GM18508 (cell line): Measurements from ENCODE around the gene ZNF284.

Experiments
- ATAC-seq: cut with Tn5 transposase; IDR thresholded peaks from one replicate; pipeline ENCODE4 v1.9.1; 2021; ENCODE audit warnings: moderate number of reproducible peaks; ENCODE audit not compliant: insufficient read depth, unreplicated experiment

The ZNF284 gene

DNA sequence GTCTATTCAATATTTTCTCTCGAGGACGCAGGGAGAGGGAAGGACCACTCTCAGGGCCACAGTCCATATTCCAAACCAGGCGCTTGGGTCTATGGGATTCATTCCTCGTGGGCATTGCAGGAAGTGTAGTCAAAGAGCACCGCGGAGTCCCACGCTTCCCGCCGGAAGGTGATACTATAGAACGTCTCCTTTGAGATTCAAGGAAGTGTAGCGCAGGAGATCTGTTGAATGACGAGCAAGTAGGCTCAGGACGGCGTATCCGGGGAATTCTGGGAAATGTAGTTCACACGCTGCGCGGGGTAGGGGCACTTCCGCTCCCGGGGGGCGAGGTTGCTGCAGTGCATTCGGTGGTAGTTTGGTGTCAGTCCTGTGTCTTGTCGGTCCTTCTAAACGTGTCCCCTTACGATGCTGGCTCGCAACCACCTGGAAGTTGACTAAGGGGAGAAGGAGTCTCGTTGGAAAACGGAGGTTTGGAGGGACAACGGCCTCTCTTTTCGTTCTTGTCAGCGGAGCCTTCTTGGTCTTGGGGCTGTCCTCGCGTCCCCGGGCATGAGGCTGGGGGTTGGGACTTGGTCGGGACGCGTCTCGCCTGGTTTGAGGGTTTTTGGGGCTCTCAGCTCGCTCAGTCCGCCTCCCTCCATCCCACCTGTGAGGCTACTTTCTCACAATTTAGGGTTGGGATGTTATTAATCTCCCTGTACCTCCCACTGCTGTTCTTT lies at the start of gene ZNF284:
ZNF284 (plus strand) TSS at position 336 of the 719 bp plus-strand sequence. CDS start 4,231 bp downstream, outside the sequence.
- ATAC-seq: peak; percentile 84

DNA sequence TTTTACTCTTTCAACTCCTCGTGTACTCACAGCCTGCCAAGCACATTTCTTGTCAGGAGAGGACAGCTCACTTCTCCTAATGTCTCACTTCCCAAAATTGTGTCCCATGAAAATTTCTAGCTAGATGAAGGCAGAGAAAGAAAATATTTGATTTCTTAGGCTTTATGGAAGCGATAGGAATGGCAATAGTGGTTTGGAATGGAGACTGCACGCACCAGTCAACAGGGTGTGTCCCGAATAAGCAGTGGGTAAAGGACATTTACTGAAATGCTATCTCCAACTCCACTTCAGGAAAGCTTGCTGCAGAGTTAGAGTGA lies 47.1 kb upstream of the ZNF284 start:
- ATAC-seq: no peak

DNA sequence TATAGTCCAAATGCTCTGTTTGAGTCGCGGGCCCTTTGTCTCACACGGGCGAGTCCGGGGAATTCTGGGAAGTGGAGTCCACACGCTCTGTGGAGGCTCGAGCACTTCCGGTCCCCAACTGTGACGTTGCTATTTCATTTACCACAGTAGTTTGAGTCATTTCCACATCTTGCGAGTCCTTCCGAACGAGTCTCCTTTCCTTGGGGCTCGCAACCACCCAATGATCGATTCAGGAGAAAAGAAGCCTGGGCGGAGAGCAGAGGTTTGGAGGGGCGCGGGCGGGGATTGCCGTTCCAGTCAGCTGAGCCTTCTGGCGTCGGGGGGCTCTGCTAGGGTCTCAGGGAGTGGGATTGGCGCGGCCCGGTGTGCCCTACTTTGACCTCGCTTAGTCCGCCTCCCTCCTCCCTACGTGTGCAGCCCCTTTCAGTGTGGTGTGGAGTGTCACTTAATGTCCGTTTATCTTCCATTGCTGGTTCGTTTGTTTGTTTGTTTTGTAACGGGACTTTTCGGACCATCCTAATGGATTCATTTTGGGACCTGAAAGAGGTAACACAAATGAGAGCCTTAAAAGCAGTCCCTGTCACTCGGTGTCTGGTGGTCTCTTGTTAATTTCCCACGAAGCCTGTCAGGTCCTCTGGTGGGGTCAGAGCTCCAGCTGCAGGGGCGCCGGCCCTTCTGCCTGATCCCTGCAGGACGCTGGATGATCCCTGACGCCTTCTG lies 46.6 kb upstream of the ZNF284 start, which contains the start of gene ZNF222:
ZNF222 (plus strand) TSS at position 163 of the 720 bp plus-strand sequence; CDS start at position 221, 58 bp downstream.
- peak; percentile 79 for ATAC-seq

DNA sequence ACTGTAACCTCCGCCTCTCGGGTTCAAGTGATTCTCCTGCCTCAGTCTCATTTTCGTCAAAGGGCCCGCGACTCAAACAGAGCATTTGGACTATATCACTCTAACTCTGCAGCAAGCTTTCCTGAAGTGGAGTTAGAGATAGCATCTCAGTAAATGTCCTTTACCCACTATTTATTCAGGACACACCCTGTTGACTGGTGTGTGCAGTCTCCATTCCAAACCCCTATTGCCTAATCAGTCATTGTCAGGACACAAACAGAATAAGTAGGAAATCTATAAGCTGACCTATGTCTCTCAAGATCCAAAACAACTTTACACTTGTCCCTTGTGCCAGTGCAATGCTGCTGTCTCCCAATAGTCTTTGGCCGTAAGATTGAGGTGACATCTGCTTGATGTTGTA lies 45.3 kb upstream of the ZNF284 start:
- ATAC-seq: no peak

DNA sequence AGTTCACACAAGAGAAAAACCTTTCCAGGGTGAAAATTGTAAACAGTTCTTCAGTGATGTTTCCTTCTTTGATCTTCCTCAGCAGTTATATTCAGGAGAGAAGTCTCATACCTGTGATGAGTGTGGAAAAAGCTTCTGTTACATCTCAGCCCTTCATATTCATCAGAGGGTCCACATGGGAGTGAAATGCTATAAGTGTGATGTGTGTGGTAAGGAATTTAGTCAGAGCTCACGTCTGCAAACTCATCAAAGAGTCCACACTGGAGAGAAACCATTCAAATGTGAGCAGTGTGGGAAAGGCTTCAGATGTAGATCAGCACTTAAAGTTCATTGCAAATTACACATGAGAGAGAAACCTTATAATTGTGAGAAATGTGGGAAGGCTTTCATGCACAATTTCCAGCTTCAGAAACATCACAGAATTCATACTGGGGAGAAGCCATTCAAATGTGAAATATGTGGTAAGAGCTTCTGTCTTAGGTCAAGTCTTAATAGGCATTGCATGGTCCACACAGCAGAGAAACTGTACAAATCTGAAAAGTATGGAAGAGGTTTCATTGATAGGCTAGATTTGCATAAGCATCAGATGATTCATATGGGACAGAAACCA lies 39.9 kb upstream of the ZNF284 start:
- ATAC-seq: no peak

DNA sequence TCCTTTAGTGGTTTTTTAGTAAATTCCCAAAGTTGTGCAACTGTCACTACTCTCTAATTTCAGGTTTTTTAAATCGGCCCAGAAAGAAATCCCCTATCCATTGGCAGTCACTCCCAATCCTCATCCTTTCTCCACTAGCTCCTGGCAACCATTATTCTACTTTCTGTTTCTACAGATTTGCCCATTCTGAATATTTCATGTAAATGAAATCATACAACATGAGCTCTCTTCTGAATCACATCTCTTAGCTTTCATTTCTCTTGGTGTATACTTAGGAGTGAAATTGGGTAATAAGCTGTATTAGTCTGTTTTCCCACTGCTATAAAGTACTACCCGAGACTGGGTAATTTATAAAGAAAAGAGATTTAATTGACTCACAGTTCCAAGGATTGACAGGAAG lies 29.8 kb upstream of the ZNF284 start:
- ATAC-seq: no peak

DNA sequence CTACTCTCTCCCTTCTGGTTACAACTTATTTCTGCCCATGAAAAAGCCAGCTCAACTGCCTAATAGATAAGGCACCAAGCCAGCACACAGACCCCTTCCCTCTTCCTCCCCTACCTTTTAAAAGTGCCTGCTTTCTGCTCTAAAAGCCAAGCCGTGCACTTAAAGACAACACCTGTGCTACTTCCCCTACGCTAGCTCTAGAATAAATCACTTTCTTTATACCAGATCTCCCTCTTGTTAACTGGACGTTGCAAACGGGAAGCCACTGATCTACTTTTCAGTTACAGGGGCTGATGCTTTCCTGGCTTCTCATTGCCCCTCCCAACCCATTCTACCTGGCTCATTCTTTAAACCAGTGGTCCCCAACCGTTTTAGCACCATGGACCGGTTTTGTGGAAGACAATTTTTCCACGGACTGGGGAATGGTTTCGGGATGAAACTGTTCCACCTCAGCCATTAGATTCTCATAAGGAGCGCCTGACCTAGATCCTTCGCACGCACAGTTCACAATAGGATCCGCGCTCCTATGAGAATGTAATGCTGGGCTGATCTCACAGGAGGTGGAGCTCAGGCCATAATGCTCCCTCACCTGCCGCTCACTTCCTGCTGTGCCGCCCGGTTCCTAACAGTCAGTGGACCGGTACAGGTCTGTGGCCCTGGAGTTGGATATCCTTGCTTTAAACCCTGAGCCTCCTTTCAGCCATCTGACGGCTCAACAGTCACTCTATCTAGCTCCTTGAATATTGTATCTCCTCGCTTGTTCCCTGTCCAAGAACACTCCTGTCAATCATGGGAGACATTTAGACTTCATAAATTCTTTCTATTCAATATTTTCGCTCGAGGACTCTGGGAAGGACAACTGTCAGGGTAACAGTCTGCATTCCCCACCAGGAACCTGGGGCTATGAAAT lies 21.0 kb upstream of the ZNF284 start:
- ATAC-seq: no peak

DNA sequence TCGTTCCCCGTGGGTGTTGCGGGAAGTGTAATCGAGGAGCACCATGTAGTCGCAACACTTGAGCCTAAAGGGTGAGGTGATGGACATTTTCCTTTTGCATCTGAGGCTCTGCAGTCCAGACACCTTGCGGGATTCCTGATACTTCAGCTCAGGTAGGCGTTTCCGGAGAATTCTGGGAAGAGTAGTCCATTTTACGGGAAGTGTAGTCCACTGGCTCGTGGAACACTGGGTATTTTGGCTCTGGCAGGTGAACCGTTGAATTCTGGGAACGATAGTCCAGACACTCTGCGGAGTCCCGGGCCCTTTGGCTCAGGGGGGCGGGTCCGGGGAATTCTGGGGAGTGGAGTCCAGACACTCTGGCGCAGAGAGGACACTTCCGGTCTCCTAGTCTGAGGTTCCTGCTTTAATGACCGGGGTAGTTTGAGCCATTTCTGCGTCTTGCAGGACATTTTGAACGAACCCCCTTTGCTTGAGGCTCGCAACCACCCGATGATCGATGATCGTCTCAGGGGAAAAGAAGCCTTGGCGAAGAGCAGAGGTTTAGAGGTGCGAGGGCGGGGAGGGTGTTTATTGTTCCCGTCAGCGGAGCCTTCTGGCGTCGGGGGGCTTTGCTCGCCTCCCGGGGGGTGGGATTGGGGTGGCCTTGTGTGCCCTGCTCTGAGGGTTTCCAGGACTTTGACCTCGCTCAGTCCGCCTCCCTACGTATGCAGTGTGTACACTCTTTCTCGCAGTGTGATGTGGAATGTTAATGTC lies 20.1 kb upstream of the ZNF284 start, which contains the start of gene ZNF223:
ZNF223 (plus strand) TSS at position 387 of the 753 bp plus-strand sequence. CDS start 3,141 bp downstream, outside the sequence.
- no peak for ATAC-seq

DNA sequence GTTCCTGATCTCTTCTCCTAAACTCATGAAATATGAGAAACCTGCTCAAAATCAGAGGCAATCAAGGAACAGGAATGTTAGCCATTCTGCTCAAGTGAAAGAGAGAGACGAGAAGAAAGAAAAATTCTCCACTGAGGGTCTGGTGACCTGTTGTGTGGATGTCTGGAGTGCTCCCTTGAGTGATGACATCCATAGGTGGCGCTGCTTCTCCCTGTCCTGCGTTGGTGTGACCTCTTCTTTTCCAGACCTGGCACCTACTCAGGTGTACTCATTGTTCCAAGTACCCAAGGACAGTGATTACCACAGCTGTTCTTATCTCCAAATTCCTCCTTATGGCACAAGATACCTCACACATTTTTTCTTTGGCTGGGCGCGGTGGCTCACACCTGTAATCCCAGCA lies 16.1 kb upstream of the ZNF284 start:
- no peak for ATAC-seq

DNA sequence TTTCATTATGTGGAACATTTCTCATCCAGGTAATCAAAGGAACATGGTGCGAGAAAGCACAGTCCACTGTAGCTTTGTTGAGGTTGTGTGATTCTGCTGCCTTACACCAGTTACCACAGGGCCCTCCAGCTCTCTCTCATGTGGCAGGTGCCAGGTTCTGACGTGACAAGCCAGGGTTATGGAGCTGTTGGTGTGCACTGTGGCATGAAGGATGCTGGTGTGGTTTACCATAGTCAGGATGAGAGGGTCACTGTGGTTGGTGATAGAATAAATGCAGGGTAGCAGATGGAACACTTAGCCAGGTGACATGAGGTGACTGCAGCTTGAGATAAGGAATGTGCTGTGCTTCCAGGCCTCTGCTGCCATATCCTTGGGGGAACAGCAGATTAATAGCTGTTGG lies 12.7 kb upstream of the ZNF284 start:
- no peak for ATAC-seq

DNA sequence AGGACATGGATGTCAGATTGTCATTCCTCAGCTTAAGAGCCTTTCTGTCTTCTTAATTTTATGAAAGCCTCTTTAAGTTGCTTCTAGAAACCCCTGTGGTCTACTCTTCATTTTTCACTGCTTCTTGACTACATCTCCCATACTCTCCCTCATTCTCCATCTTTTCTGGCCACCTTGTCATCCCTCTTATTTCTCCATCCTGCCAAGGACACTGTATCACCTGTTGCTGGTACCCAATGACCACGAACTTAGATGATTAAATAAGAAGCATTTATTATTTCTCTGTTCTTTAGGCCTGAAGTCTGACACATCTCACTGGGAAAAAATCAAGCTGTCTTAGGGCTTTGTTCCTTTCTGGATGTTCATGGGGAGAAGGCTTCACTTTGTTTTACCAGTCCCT lies 10.9 kb upstream of the ZNF284 start:
- no peak for ATAC-seq

DNA sequence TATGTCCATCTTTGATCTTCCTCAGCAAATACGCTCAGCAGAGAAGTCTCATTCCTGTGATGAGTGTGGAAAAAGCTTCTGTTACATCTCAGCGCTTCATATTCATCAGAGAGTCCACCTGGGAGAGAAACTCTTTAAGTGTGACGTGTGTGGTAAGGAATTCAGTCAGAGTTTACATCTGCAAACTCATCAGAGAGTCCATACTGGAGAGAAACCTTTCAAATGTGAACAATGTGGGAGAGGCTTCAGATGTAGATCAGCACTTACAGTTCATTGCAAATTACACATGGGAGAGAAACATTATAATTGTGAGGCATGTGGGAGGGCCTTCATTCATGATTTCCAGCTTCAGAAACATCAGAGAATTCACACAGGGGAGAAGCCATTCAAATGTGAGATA lies 5.7 kb upstream of the ZNF284 start:
- no peak for ATAC-seq

DNA sequence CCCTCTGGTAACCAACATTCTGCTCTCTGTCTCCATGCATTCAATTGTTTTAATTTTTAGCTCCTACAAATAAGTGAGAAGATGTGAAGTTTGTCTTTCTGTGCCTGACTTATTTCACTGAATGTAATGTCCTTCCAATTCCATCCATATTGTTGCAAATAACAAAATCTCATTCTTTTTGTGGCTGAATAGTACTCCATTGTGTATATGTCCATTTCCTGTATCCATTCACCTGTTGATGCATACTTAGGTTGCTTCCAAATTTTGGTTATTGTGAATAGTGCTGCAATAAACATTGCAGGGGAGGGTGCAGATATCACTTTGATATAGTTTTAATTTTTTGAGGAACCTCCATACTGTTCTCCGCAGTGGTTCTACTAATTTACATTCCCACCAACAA lies 2.5 kb upstream of the ZNF284 start:
- no peak for ATAC-seq

DNA sequence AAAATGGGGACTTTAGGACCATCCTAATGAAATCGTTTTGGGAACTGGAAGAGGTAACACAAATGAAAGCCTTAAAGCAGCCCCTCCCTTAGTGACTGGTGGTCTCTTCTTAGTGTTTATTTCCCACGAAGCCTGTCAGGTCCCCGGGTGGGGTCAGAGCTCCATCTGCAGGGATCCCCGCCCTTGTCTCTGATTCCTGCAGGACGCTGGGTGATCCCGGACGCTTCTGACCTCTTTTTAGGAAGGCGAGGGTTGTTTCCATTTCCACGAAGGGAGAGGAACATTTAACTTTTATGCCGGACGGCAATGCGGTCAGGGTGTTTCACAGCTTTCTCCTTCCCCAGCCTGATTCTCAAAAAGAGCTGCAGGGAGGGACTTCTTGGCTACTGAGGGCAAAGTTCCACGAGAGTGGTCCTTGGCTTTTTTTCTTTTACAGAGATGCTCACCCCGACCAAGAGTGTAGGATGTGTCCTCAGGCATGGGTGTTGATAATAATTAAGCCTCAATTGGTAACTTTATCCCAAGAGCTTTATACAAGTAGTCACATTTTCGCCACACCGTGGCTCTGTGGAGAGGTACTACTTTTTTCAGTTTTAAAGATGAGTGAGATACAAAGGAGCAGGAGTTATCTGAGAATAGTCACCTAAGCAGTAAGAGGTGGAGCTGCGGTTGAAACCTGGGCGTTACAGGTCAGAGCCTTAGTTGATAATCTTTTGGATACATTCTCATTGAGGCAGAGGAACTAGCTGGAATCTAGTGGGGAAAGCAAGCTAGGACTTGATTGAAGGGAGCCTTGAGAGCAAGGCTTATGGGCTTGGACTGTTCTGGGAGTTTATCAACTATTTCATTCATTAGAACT lies 813 bp downstream of the ZNF284 start:
- ATAC-seq: no peak

DNA sequence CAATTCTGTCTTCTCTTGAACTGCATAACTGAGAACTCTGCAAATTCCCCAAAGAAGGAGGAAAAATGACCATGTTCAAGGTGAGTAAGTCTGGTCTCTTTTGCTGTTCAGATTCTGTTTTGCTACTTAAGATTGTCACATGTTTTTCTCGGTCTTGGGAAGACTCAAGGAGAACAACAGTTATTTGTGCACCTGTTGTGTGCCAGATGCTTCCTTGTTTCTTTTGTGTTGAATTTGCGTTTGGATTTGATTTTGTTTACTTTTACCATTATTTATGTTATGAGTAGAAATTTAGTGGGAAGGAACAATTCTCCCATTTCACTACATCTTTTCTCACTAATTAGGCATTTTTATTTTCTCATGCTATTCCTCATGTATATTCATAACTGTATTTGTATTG lies 4.4 kb downstream of the ZNF284 start:
- ATAC-seq: no peak

DNA sequence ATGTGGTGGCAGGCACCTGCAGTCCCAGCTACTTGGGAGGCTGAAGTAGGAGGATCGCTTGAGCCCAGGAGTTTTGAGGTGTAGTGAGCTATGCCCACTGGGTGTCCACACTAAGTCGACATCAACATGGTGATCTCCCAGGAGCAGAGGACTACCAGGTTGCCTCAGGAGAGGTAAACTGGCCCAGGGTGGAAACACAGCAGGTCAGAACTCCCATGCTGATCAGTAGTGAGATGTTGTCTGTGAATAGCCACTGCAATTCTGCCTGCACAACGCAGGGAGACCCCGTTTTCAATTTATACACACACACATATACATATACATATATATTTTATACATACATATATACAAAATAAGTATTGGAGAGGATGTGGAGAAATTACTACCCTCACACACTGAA lies 20.1 kb downstream of the ZNF284 start:
- ATAC-seq: no peak

DNA sequence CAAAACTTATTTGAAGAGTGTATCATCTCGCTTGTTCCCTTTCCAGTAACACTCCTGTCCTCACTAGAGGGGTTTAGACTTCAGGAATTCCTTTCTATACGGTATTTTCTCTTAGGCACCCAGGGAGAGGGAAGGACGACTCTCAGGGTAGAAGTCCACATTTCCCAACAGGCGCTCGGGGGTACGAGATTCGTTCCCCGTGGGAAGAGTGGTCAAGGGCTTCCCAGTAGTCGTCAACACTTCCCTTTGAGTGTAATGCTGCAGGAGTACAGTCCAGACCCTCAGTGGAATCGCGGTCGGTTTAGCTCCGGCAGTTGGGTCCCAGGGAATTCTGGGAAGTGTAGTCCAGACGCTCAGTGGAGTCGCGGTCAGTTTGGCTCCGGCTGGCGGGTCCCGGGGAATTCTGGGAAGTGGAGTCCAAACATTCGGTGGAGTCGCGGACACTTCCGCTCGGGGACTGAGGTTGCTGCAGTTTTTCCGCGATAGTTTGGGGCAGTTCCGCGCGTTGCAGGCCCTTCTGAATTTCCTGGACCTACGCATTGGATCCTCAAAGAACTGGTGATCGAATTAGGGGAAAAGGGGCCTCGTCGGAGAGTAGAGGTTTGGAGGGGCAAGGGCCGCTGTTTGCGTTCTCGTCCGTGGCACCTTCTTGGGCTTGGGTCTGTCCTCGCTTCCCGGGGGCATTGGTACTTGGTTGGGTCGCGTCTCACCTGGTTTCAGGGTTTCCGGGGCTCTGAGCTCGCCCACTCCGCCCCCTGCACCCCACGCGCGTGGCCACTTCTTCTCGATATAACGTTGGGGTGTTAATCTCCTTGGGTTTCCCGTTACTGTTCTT lies 22.2 kb downstream of the ZNF284 start, which contains the start of gene ZNF224:
ZNF224 (plus strand) TSS at position 431 of the 835 bp plus-strand sequence. CDS start 3,513 bp downstream, outside the sequence.
- ATAC-seq: no peak

DNA sequence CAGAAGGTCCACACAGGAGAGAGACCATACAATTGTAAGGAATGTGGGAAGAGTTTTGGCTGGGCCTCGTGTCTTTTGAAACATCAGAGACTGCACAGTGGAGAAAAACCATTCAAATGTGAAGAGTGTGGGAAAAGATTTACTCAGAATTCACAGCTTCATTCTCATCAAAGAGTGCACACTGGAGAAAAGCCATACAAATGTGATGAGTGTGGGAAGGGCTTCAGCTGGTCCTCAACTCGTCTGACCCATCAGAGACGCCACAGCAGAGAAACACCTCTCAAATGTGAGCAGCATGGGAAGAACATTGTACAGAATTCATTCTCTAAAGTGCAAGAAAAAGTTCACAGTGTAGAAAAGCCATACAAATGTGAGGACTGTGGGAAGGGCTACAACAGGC lies 35.8 kb downstream of the ZNF284 start:
- no peak for ATAC-seq
